ENCODE measurements around the gene CLEC19A.
"Not testable (repeated sequence)": the region's sequence is repeated elsewhere in the genome, so short reads cannot be mapped to it uniquely, and the experiment has no call there.

The CLEC19A gene

DNA sequence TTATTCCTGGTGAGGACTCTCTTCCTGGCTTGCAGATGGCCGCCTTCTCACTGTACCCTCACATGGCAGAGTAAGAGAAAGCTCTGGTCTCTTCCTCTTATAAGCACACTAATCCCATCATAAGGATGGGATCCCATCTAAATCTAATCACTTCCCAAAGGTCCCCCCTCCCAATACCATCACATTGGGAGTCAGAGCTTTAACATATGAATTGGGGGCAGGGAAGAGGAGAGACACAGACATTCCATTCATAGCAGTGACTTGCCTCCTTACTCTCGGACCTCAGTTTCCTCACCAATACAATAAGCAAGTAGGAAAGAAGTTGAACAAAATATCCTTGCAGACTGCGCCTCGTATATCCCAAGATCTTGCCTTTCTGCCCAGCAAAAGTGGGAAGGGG is 1.7 kb downstream of the CLEC19A start:
- no peak for DNase-seq

- DNase-seq, result no peak
Measured at GRCh38 chr16:19288872-19289799, 3.6 kb downstream of the CLEC19A start.

DNA sequence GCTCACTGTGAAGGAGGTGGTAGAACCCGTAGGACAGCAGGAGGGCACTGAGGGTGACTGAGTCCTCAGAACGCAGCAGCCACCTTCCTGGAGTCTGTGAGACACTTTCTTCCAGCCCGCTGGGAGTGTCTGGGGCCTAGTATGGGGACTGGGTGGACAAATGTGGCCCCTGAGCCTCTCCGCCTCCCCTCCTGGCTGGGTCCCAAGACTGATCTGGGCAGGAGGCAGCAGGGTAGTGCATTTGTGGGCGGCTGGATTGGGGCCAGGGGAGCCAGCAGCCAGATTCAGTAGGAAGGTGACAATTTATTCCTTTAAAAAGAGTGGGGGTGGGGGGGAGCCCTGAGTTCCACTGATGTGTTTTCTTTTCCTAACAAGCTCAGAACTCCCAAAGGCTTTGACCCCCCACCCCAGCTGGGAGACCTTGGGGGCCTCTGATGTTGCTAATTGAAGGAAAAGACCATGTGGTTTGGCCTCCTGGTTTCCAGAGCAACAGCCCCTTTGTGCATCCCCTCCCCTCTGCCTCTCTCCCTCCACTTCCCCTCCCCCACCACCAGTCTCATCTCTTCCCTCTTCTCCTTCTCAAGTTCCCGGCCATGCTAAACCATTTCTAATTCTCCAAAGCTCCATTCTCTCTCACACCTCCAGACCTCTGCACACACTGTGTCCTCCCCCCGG is 4.4 kb downstream of the CLEC19A start:
- no peak for DNase-seq

DNA sequence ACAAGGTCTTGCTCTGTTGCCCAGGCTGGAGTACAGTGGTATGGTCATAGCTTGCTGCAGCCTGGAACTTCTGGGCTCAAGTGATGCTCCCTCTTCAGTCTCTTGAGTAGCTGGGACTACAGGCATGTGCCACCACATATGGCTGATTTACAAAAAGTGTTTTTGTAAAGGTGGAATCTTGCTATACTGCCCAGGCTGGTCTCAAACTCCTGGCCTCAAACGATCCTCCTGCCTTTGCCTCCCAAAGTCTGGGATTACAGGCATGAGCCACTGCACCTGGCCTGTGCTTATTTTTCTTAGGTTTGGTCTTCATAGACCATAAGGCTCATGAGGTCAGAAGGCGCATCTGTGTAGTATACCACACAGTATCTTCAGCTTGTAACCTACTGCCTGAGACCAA is 5.3 kb downstream of the CLEC19A start:
- no peak for DNase-seq

DNA sequence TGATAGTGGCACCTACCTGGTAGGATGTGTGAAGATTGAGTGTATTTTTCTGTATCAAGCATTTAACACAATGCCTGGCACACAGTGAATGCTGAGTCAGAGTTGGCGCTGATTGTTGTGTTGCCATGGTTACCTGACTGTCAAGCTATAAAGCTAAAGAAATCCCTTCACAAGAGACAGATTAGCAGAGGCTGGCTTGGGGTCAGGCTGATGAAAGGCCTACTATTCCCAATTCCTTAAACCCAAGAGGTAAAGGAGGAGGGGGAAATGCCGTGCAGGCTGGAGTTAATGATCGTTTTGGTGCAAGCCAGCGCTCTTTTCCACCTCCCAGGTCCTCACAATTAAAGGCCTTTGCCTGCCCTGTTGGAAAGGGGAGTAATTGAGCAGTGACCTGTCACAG is 5.9 kb downstream of the CLEC19A start:
- no peak for DNase-seq

DNA sequence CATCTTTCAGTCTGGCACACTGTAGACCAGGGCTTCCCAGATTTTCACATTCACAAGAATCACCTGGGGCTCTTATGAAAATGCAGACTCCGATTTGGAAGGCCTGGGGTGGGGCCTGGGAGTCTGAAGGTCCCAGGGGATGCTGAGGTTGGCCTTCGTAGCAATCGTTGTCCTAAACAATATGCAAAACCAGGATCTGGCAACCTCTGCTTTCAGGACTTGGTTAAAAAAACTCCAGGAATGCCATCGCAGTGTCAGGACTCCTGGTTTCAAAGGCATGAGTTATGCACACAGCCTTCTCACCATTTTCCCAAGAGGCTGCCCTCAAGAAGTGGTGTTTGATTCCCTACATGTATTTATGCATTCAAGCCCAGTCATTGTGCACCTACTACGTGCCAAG is 6.7 kb downstream of the CLEC19A start:
- DNase-seq, result no peak

DNA sequence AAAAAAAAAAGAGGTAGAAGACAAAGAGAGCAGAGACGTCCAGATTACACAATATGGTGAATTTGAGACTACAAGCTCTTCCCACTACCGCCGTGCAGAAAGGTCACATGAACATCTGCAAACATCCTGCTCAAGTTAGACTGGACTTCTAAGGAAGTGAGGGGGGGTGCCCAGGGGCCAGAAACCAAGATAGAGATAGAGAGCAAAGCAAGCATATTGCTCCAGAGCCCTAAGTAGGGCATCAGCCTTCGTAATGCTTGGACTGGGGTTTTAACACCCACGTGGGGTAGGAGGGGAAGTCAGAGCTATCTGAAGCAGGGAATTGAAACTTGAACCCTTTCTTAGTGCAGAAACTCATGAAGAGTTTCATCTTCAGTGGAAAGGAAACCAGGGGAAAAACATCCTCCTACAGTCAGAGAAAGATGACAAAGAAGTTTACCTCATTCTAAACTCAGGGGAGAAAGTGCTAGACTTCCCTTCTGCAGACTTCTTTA is 8.7 kb downstream of the CLEC19A start:
- no peak for DNase-seq

DNA sequence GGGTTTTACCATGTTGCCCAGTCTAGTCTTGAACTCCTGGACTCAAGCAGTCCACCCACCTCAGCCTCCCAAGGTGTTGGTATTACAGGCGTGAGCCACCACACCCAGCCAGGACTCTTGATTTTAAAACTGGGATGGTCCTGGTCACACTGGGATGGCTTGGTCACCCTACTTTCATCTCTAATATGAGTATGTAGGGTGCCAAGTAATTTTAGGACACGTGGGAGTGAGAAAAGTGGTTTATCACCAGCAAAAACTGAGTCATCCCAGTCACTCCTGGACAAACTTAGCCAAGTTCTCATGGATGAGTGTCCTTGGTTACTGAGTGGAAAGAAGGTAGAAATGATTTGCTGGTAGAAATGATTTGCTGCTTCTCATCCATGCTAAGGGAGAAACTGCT is 9.9 kb downstream of the CLEC19A start:
- no peak for DNase-seq

- DNase-seq, result no peak
Measured at GRCh38 chr16:19297454-19297853, 11.9 kb downstream of the CLEC19A start.

GRCh38 chr16:19299565-19299964 is 14.0 kb downstream of the CLEC19A start:
- DNase-seq, result no peak

DNA sequence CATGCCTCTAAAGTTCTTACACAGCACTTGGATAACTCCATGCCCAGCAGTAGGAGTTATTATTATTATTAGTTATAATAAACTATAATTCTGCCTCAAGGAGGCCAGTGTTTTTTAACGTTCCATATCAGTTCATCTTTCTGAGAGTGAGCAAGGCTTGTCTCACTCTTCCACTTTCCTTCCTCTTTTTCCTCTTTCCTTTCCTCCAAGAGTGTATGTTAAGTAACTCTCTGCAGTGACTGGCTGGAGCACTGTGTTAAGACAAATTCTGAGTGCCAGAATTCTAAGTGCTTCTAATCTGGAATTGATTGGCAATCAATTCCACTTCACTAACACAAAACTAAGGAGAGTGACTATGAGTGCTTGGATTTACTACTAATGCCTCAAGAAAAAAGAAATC is 16.4 kb downstream of the CLEC19A start:
- DNase-seq, result no peak

DNA sequence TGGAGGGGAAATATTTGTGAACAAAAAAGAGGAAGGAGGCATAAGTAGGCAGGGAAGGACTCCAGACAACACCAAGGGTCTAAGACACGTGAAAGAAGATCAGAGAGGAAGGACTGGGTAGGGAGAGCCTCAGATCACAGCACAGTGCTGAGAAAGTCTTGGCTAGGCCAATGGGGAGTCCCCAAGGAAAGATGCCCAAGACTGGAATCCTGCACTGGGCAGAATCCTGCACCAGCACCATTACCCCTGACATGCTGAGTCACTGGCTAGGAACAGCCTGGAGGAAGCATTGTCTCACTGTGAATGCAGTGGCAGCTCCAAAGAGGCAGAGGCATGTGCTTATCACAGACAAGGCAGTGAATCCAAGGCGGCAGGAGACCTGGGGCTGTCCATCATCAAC is 19.2 kb downstream of the CLEC19A start:
- DNase-seq, result no peak

GRCh38 chr16:19305443-19305842 is 19.9 kb downstream of the CLEC19A start:
- DNase-seq, result no peak

DNA sequence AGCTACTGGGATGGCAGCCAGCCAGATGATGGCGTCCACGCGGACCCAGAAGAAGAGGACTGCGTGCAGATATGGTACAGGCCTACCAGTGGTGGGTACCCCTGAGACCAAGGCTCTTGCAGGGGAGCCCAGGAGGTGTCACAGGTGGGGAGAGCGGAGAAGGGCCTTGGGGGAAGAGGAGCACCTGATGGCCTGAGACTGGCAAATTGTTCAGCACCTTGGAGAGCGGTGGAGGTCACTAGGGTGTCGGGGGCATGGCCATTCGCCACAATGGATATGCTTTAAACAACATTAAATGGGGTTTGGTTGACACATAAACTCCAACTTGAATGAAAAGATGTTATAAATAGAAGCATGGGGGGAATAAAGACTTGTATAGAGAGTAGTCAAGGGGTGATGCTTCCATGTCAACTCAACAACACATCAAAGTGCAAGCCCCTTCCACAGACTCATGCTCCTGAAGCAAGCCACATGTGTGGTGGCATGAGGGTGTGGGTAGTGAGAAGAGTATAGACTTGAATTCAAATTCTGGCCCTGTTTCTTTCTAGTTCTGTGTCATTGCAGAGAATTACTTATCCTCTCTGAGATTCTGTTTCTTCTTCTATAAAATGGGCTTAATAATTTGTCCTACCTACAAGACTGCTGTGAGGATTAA is 22.2 kb downstream of the CLEC19A start:
- no peak for DNase-seq

DNA sequence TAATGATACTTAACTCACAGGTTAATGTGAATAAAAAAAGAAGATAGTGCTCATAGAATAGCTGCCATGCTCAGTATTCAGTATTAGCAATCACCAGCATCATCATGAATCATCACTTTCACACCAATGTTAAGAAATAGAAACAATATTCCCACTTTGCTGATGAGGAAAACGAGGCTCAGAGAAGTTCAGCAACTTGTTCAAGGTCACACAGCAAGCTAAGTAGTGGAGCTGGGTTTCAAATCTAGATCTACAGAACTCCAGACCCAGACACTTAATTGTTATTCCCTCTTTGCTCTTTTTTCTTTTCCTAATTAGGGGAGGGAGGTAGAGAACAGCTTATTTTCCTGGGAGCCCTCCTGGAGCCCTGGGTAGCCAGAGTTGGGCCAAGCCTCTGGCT is 22.9 kb downstream of the CLEC19A start:
- DNase-seq, result no peak

GRCh38 chr16:19309178-19309577 is 23.6 kb downstream of the CLEC19A start:
- DNase-seq, result no peak

DNA sequence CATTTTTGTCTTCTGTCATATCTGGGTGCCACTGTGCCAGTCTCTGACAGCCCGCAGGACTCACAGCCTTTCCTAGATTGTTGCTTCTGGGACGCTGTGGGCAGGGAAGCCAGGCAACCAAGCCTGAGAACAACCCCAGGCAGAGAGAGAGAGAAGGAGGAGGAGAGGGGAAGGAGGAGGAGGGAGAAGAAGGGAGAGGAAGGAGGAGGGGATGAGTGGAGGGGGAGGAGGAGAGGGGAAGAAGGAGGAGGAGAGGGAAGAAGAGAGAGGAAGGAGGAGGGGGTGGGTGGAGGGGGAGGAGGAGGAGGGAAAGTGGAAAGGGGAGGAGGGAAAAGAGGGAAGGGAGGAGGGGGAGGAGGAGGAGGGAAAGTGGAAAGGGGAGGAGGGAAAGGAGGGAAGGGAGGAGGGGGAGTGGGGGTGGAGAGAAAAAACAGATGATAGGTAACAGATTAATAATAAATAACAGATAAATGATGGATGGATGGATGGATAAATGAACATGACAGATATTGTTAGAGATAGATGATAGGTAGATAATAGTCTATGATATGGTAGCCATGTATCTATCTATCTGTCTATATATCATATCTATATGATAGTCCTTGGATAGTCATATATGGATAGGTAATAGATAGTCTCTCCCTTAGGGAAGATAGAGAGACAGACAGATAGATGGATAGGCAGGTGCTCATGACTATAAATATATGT is 29.3 kb downstream of the CLEC19A start:
- no peak for DNase-seq

GRCh38 chr16:19315889-19316433 is 30.4 kb downstream of the CLEC19A start:
- no peak for DNase-seq

- no peak for DNase-seq
Measured at GRCh38 chr16:19316846-19317245, 31.3 kb downstream of the CLEC19A start.

DNA sequence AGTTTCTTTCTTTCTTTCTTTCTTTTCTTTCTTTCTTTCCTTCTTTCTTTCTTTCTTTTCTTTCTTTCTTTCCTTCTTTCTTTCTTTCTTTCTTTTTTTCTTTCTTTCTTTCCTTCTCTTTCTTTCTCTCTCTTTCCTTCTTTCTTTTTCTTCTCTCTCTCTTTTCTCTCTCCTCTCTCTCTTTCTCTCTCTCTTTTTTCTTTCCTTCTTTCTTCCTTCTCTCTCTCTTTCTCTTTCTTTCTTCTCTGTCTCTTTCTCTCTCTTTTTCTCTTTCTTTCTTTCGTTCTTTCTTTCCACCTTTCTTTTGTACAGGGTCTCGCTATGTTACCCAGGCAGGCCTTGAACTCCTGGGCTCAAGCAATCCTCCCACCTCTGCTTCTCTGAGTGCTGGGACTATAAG is 35.7 kb downstream of the CLEC19A start:
- not testable (repeated sequence) for DNase-seq

- DNase-seq, result no peak
Measured at GRCh38 chr16:19323596-19323995, 38.1 kb downstream of the CLEC19A start.

- no peak for DNase-seq
Measured at GRCh38 chr16:19328364-19328763, 42.8 kb downstream of the CLEC19A start.

DNA sequence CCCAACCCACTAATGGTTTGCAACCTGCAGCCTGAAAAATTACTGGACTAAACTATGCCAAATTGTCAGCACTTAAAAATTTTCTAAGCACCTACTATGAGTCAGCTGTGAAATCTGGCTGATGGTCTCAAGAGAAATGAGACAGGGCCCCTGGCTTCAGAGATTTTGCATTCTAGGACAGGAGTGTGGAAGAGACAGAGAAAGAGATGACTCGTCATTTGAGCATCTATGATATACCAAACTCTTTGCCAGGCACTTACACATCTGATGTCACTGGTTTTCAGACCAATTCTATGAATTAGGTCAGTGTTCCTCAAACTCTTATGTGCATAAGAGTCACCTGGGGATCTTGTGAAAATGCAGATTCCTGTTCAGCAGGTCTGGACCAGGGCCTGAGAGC is 44.4 kb downstream of the CLEC19A start:
- DNase-seq, result no peak

All from SHP77 (cell line).